Endothelial cell of umbilical vein (primary cell): ENCODE measurements around the gene TWIST1. TPM values are rescaled to one million over a fixed set of nuclear protein-coding genes. Genes with fewer than 3 reads are reported as not detected.

Experiments
- BruUV-seq: library from RNA; stranded (reverse); fragments of 400-500 nt; replicated peaks from 2 replicates; lab custom pipeline; 2021; lab: Mats Ljungman, UMichigan
- CTCF ChIA-PET: fragments of 300-600, 350-600 bp; sonication (Branson Sonifier 250); formaldehyde crosslinking; loops from one replicate; lab custom pipeline; 2021; ENCODE audit warnings: antibody characterized with exemption, inconsistent platforms; lab: Charles Lee
- POLR2A ChIA-PET: fragments of 300-600, 350-600 bp; sonication (Branson Sonifier 250); formaldehyde crosslinking; loops from one replicate; lab custom pipeline; 2021; ENCODE audit warnings: antibody characterized with exemption, inconsistent platforms; lab: Charles Lee
- DNase-seq: peaks from one replicate; pipeline ENCODE4 v3.0.0-alpha.2; 2011; ENCODE audit warnings: low read depth, low spot score
- FAIRE-seq: peaks from 2 replicates; lab custom pipeline; 2011; peaks lifted over from hg19 to GRCh38; lab: Jason Lieb, UNC
- H2AFZ ChIP-seq: 2 replicates; pipeline ENCODE4 v1.6.0; 2012; ENCODE audit warnings: low read depth, low read length, control low read depth, inconsistent platforms
- H3K27ac ChIP-seq: 2 replicates; pipeline ENCODE4 v1.5.1; 2011; ENCODE audit warnings: low read depth, mild to moderate bottlenecking, control low read depth, low read length, moderate library complexity; ENCODE audit not compliant: insufficient read depth
- H3K27me3 ChIP-seq, 2 experiments: 2 replicates each; pipeline versions ENCODE4 v1.6.0 to v1.6.1; 2011; ENCODE audit warnings: low read length in 2 of 2, mixed read lengths in 1 of 2; ENCODE audit not compliant: control insufficient read depth in 2 of 2, insufficient read depth in 2 of 2
- H3K36me3 ChIP-seq, 2 experiments: 2 replicates in 1 of 2; 3 replicates in 1 of 2; pipeline ENCODE4 v1.5.1; 2011; ENCODE audit warnings: low read length in 2 of 2, mild to moderate bottlenecking in 1 of 2, moderate library complexity in 1 of 2; ENCODE audit not compliant: control insufficient read depth in 2 of 2, insufficient read depth in 2 of 2; ENCODE audit errors: extremely low read depth in 1 of 2
- H3K4me1 ChIP-seq: 3 replicates; pipeline ENCODE4 v1.5.1; 2011; ENCODE audit warnings: mild to moderate bottlenecking, low read length; ENCODE audit not compliant: control insufficient read depth, insufficient read depth; ENCODE audit errors: extremely low read depth
- H3K4me2 ChIP-seq: 2 replicates; pipeline ENCODE4 v1.6.1; 2011; ENCODE audit warnings: low read length, control low read depth, mixed read lengths; ENCODE audit not compliant: insufficient read depth
- H3K4me3 ChIP-seq, 3 experiments: fragments of 200-600 bp in 1 of 3; sonication (generic), shearing (Covaris generic) in 1 of 3; replicated peaks in 1 of 3; 2 replicates each; pipeline ENCODE4 v1.5.1; 2011 to 2016; ENCODE audit warnings: control low read depth in 3 of 3, low read length in 3 of 3, mild to moderate bottlenecking in 2 of 3, inconsistent platforms in 1 of 3, low read depth in 1 of 3, moderate library complexity in 1 of 3; ENCODE audit not compliant: insufficient read depth in 1 of 3
- H3K79me2 ChIP-seq: 2 replicates; pipeline ENCODE4 v1.6.0; 2012; ENCODE audit warnings: low read length, inconsistent platforms; ENCODE audit not compliant: control insufficient read depth, insufficient read depth
- H3K9ac ChIP-seq: replicated peaks from 2 replicates; pipeline ENCODE3; 2011; ENCODE audit warnings: low read length, control low read depth; ENCODE audit not compliant: insufficient read depth; ENCODE audit errors: extremely low read depth
- H3K9me1 ChIP-seq: replicated peaks from 3 replicates; pipeline ENCODE4 v1.6.0; 2011; ENCODE audit warnings: mild to moderate bottlenecking, low read length; ENCODE audit not compliant: control insufficient read depth, insufficient read depth; ENCODE audit errors: extremely low read depth
- H3K9me3 ChIP-seq: replicated peaks from 2 replicates; pipeline ENCODE4 v1.5.1; 2012; ENCODE audit warnings: low read length, inconsistent platforms; ENCODE audit not compliant: control insufficient read depth, insufficient read depth
- H4K20me1 ChIP-seq: replicated peaks from 2 replicates; pipeline ENCODE3; 2011; ENCODE audit warnings: mild to moderate bottlenecking, low read length; ENCODE audit not compliant: control insufficient read depth, insufficient read depth; ENCODE audit errors: extremely low read depth
- EZH2 ChIP-seq: IDR thresholded peaks from 2 replicates; pipeline ENCODE4 v1.6.1; 2012; ENCODE audit warnings: borderline replicate concordance, low read depth, mild to moderate bottlenecking, moderate library complexity, low read length, inconsistent platforms; ENCODE audit not compliant: severe bottlenecking
- FOS ChIP-seq: IDR thresholded peaks from 2 replicates; pipeline ENCODE4 v1.6.1; 2011; ENCODE audit warnings: mild to moderate bottlenecking, low read length, moderate library complexity, borderline replicate concordance; ENCODE audit not compliant: insufficient read depth
- GATA2 ChIP-seq: IDR thresholded peaks from 2 replicates; pipeline ENCODE4 v1.7.0; 2011; ENCODE audit warnings: low read depth, mild to moderate bottlenecking, moderate library complexity, mixed read lengths, low read length; ENCODE audit not compliant: insufficient read length, insufficient read depth
- JUN ChIP-seq: IDR thresholded peaks from 2 replicates; pipeline ENCODE4 v1.6.1; 2011; ENCODE audit warnings: borderline replicate concordance, low read depth; ENCODE audit not compliant: insufficient read length, insufficient read depth
- MYC ChIP-seq: IDR thresholded peaks from one replicate; pipeline ENCODE4 v1.6.1; 2011; ENCODE audit warnings: mild to moderate bottlenecking, low read depth, low read length
- POLR2A ChIP-seq: IDR thresholded peaks from 2 replicates; pipeline ENCODE4 v1.6.1; 2012; ENCODE audit warnings: low read depth, mild to moderate bottlenecking, control low read depth, low read length
- POLR2AphosphoS5 ChIP-seq: IDR thresholded peaks from 2 replicates; pipeline ENCODE4 v1.6.1; 2012; ENCODE audit warnings: low read depth, mild to moderate bottlenecking, control low read depth, low read length, moderate library complexity; ENCODE audit not compliant: insufficient read depth
- dilution Hi-C: fragments of 300-500 bp; cut with MboI; formaldehyde crosslinking; loops from one replicate; pipeline ENCODE4 v1.15.0; 2019; ENCODE audit warnings: low sequenced_read_pairs; ENCODE audit not compliant: extremely low pct_ligation_motif_present
- intact Hi-C: fragments of 100-400 bp; cut with micrococcal nuclease; formaldehyde crosslinking; loops from one replicate; pipeline ENCODE4 v1.10.0; 2022
- polyA plus RNA-seq, 4 experiments: library from polyadenylated mRNA; depleted of rRNA in 3 of 4; stranded (reverse) in 3 of 4; unstranded in 1 of 4; fragments of >200 nt; gene quantifications; 2 replicates each; pipeline versions ENCODE4 v1.2.1 to v1.2.3, GENCODE V29; 2011 to 2012; ENCODE audit warnings: missing spikeins in 1 of 4
- total RNA-seq: library from RNA; stranded (reverse); gene quantifications from 2 replicates; pipeline ENCODE4 v1.2.3, GENCODE V29; 2021
- TF ChIP-seq, protein P1 (sequence below): IDR thresholded peaks from 2 replicates; pipeline ENCODE4 v1.6.1; 2011; ENCODE audit not compliant: insufficient read depth, insufficient read length
- TF ChIP-seq, protein P2 (sequence below), 2 donors: IDR thresholded peaks; 1 replicate in 1 of 2; 2 replicates in 1 of 2; pipeline ENCODE4 v1.5.1; 2011; ENCODE audit warnings: low read length in 2 of 2, mild to moderate bottlenecking in 2 of 2, moderate library complexity in 2 of 2, control low read depth in 1 of 2, inconsistent platforms in 1 of 2, low read depth in 1 of 2; ENCODE audit not compliant: insufficient read depth in 1 of 2; ENCODE audit errors: extremely low read depth in 1 of 2

Gene TWIST1
- total and polyA plus RNA-seq, 2 donors (not counting 3 experiments of a cell fraction or from before 2014, with no cell fraction given) = not detected

DNA sequence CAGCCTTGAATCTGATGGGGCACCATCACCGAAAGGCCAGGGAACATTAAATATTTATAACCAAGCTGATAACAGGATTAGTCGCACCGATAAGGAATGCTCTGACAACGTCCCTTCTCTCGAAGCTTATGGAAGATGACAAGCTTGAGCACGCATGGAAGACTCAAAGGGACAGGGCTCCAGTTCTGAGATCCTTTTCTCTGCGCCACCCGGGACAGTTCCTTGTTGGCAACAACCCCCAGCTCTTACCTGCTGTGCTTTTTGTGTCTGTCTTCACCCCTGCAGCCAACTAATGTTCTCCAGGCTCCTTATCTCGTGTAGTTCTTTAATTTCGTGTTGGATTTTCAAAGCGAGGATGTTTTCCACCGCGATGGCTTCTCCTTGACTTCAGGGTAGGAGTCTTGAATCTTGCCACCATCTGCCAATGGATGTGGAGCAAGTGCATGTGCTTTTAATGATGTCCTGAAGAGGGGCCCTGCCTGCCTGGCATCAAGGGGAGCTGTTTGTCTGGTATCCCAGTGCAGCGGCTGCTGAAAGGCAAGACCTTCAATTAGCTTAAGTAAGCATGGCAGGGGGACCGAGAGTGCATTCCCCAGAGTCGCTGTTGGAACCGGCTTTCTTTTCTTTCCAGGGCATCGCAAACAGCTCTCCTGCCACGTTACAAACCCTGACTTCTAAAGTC lies 28.1 kb upstream of the TWIST1 start:
- Histone ChIP-seq H2AFZ (no peak overlapping the region), H3K4me3 (no peak overlapping the region), H3K9ac (no peak overlapping the region), H3K4me1 (no peaks in the 10 kb centered on the region), H4K20me1 (no peaks in the 10 kb centered on the region), H3K27me3 (peaks cover 24 to 59% of the 10 kb centered on the region in 2 experiments), H3K79me2 (no peaks in the 10 kb centered on the region), H3K36me3 (no peaks in the 10 kb centered on the region), H3K4me2 (no peak overlapping the region), H3K9me3 (no peaks in the 10 kb centered on the region), H3K27ac (no peak overlapping the region), H3K9me1 (no peaks in the 10 kb centered on the region)
- DNase-seq (no peak), FAIRE-seq (no peak)
- POLR2A ChIA-PET = no interaction called here
- BruUV-seq = no TSS peak
- TF ChIP-seq, protein P1, sequence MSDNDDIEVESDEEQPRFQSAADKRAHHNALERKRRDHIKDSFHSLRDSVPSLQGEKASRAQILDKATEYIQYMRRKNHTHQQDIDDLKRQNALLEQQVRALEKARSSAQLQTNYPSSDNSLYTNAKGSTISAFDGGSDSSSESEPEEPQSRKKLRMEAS = no peak
- TF ChIP-seq, protein P2, sequence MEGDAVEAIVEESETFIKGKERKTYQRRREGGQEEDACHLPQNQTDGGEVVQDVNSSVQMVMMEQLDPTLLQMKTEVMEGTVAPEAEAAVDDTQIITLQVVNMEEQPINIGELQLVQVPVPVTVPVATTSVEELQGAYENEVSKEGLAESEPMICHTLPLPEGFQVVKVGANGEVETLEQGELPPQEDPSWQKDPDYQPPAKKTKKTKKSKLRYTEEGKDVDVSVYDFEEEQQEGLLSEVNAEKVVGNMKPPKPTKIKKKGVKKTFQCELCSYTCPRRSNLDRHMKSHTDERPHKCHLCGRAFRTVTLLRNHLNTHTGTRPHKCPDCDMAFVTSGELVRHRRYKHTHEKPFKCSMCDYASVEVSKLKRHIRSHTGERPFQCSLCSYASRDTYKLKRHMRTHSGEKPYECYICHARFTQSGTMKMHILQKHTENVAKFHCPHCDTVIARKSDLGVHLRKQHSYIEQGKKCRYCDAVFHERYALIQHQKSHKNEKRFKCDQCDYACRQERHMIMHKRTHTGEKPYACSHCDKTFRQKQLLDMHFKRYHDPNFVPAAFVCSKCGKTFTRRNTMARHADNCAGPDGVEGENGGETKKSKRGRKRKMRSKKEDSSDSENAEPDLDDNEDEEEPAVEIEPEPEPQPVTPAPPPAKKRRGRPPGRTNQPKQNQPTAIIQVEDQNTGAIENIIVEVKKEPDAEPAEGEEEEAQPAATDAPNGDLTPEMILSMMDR (IDR thresholded peaks at IDR 0.05; ENCODE audit: extremely low read depth in 1 of 2, insufficient read depth in 1 of 2, low read depth in 1 of 2, low read length in 2 of 2) = no peak
- TF ChIP-seq POLR2A (no peak), JUN (no peak), EZH2 (no peak), FOS (no peak), GATA2 (no peak), MYC (no peak), POLR2AphosphoS5 (no peak)
- intact Hi-C loops (no loop called here), dilution Hi-C loops (no loop called here)
- CTCF ChIA-PET = interaction anchor here (0.8 kb wide), 1 partner anchor 24 kb away, joined by 3 read pairs; no protein-coding TSS in a partner anchor
